AG04449 (cell line): ENCODE data around the gene DCBLD2.
A peak's percentile ranks its signal among the peaks of the same experiment; 100 is the strongest.

ENCODE experiments used
- CTCF ChIA-PET: fragments of 350-600 bp; formaldehyde crosslinking; extraction: SDS; loops from one replicate; lab custom pipeline; 2021; ENCODE audit warnings: antibody characterized with exemption; lab: Yijun Ruan, JAX
- POLR2A ChIA-PET: fragments of 400-600, 350-600 bp; formaldehyde crosslinking; extraction: SDS; loops from one replicate; lab custom pipeline; 2020; ENCODE audit warnings: antibody characterized with exemption, inconsistent platforms; lab: Yijun Ruan, JAX
- DNase-seq: peaks from one replicate; pipeline ENCODE4 v3.0.0-alpha.2; 2010; ENCODE audit warnings: low read depth, low spot score
- H3K4me3 ChIP-seq: 2 replicates; pipeline ENCODE4 v1.5.1; 2011; ENCODE audit warnings: low read depth, mild to moderate bottlenecking, control low read depth, low read length
- CTCF ChIP-seq: IDR thresholded peaks from one replicate; pipeline ENCODE4 v1.5.1; 2011; ENCODE audit warnings: mild to moderate bottlenecking, moderate library complexity, low read length, control low read depth, inconsistent platforms; ENCODE audit not compliant: insufficient read depth; ENCODE audit errors: missing control alignments

Gene DCBLD2

GRCh38 chr3:98812851-98813374 is 88.6 kb downstream of the DCBLD2 start:
- DNase-seq, result no peak
- TF ChIP-seq CTCF, result peak; percentile 36
- CTCF ChIA-PET, result interaction anchor here (0.7 to 10.2 kb wide), 16 partner anchors 8 to 480 kb away, joined by 3 to 394 read pairs (median 4); partner anchors contain the start of gene CPOX
- POLR2A ChIA-PET, result no interaction called here
- H3K4me3 ChIP-seq, result no peak overlapping the region

DNA sequence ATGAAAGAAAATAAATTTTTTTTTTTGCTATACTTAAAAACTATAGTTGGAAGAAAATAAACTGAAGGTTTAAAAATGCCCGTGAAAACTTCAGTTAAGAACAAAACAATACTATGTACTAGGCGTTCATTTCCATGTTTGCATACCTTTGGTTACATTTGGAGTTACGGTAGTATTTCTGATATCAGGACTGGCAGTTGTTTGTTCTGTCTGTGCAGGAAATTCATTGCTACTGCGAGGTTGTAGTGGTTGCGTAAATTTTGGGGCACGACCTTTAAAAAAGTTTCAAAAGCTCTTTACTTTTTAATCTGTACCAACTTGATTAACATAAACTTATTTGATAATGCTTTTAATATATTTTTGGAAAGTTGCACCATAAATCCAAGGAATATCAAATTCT is 90.4 kb downstream of the DCBLD2 start:
- H3K4me3 ChIP-seq, result no peak overlapping the region
- POLR2A ChIA-PET, result no interaction called here
- CTCF ChIA-PET, result interaction anchor here (1.5 to 10.2 kb wide), 5 partner anchors 17 to 217 kb away, joined by 3 to 394 read pairs (median 153); partner anchors contain the start of gene CPOX
- no peak for TF ChIP-seq CTCF
- no peak for DNase-seq

- ChIA-PET POLR2A (no interaction called here), CTCF (interaction anchor here (9.7 to 10.2 kb wide), 3 partner anchors 187 to 216 kb away, joined by 153 to 394 read pairs (median 267); partner anchors contain the start of gene CPOX)
- no peak overlapping the region for H3K4me3 ChIP-seq
- DNase-seq, result no peak
- no peak for TF ChIP-seq CTCF
Measured at GRCh38 chr3:98809557-98809956, 91.9 kb downstream of the DCBLD2 start.

- no peak for DNase-seq
- POLR2A ChIA-PET, result no interaction called here
- CTCF ChIA-PET, result interaction anchor here (0.9 to 1.2 kb wide), 2 partner anchors 206 to 211 kb away, joined by 3 to 4 read pairs; no protein-coding TSS in a partner anchor
- TF ChIP-seq CTCF, result no peak
- no peak overlapping the region for H3K4me3 ChIP-seq
Measured at GRCh38 chr3:98808071-98808470, 93.4 kb downstream of the DCBLD2 start.

- CTCF ChIA-PET, result interaction anchor here (0.9 to 1.2 kb wide), 2 partner anchors 205 to 210 kb away, joined by 3 to 4 read pairs; no protein-coding TSS in a partner anchor
- H3K4me3 ChIP-seq, result no peak overlapping the region
- no peak for DNase-seq
- POLR2A ChIA-PET, result no interaction called here
- no peak for TF ChIP-seq CTCF
Measured at GRCh38 chr3:98807561-98807960, 93.9 kb downstream of the DCBLD2 start.

DNA sequence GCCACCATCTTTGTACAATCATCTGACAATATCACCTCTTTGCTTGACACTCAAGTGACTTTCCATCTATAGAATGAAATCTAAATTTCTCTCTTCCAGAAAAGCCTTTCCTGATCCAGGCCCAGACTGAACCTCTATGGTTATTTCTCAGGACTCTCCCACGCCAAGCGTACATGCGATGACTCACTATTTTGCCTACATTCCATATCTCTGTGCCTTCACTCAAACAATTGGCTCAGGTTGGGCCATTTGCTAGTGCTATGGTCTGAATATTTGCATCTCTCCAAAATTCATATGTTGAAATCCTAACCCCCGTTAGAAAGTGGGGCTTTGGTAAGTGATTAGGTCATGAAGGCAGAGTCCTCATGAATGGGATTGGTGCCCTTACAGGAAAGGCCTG is 94.5 kb downstream of the DCBLD2 start:
- no peak overlapping the region for H3K4me3 ChIP-seq
- POLR2A ChIA-PET, result no interaction called here
- no peak for DNase-seq
- CTCF ChIA-PET, result interaction anchor here (2.0 to 2.6 kb wide), 2 partner anchors 10 to 205 kb away, joined by 8 to 19 read pairs; no protein-coding TSS in a partner anchor
- no peak for TF ChIP-seq CTCF
